GM18505 (cell line): ENCODE data around the gene FYCO1.

ENCODE experiments used
- ATAC-seq: cut with Tn5 transposase; IDR thresholded peaks from one replicate; pipeline ENCODE4 v1.9.1; 2021; ENCODE audit not compliant: unreplicated experiment
- POLR2A ChIP-seq: IDR thresholded peaks from 4 replicates; pipeline ENCODE4 v1.6.1; 2011; ENCODE audit warnings: borderline replicate concordance; ENCODE audit not compliant: insufficient read depth, insufficient read length; ENCODE audit errors: extremely low read depth

FYCO1 gene

DNA sequence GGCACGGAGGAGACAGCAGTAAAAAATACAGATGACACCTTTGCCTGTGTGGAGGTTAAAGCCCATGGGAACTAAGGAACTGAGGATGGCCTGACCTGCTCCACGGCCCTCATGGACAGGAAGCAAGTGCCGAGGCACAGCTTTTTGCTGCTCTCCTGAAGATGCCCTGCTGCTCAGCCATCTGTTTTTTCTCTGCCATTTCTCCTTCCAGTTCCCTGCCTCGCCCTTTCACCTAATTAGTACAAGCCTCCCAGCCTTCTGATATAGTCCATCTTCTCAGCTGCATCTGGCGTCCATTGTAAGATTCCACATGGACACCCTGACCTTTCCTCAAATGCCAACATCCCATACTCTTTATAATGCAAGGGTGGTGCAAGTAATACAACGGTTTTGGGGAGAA is 64.1 kb downstream of the FYCO1 start:
- ATAC-seq, result no peak
- no peak for TF ChIP-seq POLR2A

DNA sequence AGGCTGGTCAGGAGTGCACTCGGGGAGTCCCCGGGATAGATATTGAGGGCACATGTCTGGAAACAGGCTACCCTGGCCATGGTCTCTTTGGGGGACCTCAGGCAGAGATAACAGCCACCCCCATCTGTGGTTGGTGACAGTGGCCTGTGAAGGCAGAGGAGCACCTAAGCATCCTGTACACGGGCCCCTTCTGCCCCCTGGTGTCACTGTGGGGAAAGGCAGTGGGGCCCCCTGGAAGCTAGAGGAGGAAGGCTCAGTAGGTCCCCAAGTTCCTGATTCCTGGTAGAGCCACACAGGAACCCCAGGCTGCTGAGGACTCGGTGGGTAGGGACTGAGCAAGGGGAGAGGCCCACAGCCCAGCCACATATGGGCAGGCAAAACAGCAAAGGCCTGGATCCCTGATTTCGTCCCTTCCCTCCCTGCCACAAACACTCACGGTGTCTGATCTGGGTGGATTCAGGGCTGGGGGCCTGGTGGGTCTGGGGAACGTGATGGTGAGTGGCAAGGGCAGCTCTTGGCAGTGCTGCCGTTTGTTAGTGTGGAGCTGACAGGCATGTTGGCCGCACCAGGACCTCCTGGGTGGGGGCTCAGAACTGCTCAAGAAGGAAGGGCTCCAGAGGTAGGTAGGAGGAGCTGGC is 66.5 kb downstream of the FYCO1 start:
- no peak for ATAC-seq

GRCh38 chr3:45927881-45928280 is 67.7 kb downstream of the FYCO1 start:
- no peak for ATAC-seq
- TF ChIP-seq POLR2A, result no peak

More for the DNA sequence above, 66.5 kb downstream of the FYCO1 start:
- TF ChIP-seq POLR2A, result no peak

DNA sequence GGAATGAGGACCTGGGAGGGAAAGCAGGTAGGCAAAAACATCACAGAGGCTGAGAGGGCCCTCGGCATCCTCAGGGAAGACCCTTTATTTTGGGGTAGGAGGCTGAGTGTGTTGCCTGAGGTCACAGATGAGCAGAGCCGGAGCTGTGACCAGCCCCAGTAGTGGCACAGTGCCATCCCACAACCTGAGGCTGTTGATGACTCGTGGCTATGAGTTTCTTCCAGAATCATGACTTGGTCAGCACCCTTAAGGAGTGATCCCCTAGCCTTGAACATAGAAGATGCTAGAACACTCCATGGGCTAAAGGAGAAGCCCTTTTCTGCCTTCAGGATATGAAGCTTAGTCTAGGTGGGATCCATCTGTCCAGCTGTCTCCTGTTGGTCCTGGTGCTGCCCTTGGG is 71.9 kb downstream of the FYCO1 start:
- TF ChIP-seq POLR2A, result no peak
- no peak for ATAC-seq

GRCh38 chr3:45922950-45923590 is 72.6 kb downstream of the FYCO1 start:
- no peak for ATAC-seq
- TF ChIP-seq POLR2A, result no peak

GRCh38 chr3:45922039-45922326 is 73.6 kb downstream of the FYCO1 start:
- TF ChIP-seq POLR2A, result no peak
- ATAC-seq, result no peak

GRCh38 chr3:45921158-45922038 is 74.2 kb downstream of the FYCO1 start:
- no peak for TF ChIP-seq POLR2A
- no peak for ATAC-seq

- no peak for TF ChIP-seq POLR2A
- ATAC-seq, result no peak
Measured at GRCh38 chr3:45917146-45917898, 78.3 kb downstream of the FYCO1 start.

DNA sequence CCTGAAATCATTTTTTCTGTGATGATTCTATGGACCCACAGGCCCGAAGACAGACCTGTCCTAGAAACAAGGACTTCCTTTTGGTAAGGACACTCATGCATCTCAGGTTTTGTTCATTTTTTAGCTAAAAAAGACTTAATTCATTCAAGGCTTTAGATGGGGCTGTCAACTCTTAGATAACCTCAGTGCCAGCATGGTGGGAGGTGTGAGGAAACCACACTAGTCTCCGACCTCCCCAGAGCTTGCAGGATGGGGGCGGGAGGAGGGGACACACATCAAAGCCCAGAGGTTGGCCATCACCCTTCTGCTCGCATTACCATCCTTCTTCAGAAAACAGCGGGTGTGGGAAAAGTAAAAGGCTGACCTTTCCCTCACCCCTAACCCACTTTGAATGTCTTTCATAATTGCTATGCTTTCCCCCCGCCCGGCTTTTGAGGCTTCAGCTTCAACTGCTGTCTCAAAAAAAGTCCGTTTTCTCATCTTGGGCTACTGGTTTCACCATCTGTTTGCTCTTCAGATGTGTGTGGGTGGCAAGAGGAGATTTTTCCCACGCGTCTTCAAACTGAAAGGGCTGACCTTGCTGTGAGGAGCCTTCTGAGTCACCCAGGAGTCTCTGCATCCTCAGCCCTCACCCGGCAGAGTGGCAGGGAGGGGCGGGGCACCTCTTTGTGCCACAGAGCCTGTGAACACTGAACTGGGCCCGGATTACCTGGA is 79.9 kb downstream of the FYCO1 start:
- ATAC-seq, result peak; percentile 94
- no peak for TF ChIP-seq POLR2A

DNA sequence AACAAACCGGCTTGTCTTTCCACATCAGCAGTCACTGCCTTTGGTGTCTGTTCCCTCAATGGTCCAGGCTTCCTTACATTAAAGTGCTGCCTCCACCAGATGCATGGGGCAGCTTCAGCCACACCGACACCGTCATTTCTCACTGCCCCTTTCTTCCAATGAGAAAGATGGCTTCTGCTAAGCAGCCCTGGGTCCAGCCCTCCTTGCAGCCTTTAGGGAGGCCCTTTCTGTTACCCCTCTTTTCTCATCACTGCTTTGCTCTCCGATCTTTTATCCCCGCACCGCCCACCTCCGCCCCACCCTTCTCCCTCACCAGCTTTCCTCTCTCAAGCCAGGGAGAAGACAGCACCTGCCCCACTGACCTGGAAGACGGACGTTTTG is 80.6 kb downstream of the FYCO1 start:
- TF ChIP-seq POLR2A, result no peak
- ATAC-seq, result no peak

GRCh38 chr3:45914362-45915058 is 81.1 kb downstream of the FYCO1 start:
- ATAC-seq, result no peak
- TF ChIP-seq POLR2A, result no peak

DNA sequence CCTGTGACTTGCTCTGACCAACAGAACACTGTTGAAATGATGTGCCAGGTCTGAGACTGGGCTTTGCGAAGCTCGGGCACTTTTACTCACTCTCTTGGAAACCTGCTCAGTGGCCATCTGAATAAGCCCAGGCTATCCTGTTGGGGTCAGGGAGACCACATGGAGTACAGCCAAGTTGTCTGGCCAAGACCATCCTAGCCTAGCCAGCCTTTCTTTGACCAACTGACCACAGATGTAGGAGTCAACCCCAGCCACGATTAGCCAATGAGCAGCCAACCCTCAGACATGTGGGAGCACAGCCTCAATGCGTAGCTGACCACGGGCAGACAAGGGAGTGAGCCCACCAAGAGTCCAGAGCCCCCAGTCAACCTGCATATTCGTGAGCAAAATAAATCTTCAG is 83.2 kb downstream of the FYCO1 start:
- no peak for ATAC-seq
- no peak for TF ChIP-seq POLR2A
